Dendritic cell treated with granulocyte-macrophage colony-stimulating factor and Interleukin-4, amounts not matched to agents 40 ng/mL and 50 ng/mL, for 4 days (primary cell): Measurements from ENCODE around the gene NBR1.
"Not testable (repeated sequence)": the region's sequence is repeated elsewhere in the genome, so short reads cannot be mapped to it uniquely, and the experiment has no call there.

Experiments used
- H3K27ac Mint-ChIP-seq: one replicate; pipeline ENCODE4 v1.8.0; 2022; ENCODE audit warnings: mild to moderate bottlenecking, mixed read lengths
- H3K27me3 Mint-ChIP-seq: one replicate; pipeline ENCODE4 v1.8.0; 2022; ENCODE audit warnings: mild to moderate bottlenecking, mixed read lengths
- H3K36me3 Mint-ChIP-seq: one replicate; pipeline ENCODE4 v1.8.0; 2022; ENCODE audit warnings: low read depth, mixed read lengths
- H3K4me1 Mint-ChIP-seq: one replicate; pipeline ENCODE4 v1.8.0; 2022; ENCODE audit warnings: low read depth, mixed read lengths
- H3K4me3 Mint-ChIP-seq: one replicate; pipeline ENCODE4 v1.8.0; 2022; ENCODE audit warnings: mild to moderate bottlenecking, moderate library complexity, mixed read lengths
- H3K9me3 Mint-ChIP-seq: one replicate; pipeline ENCODE4 v1.8.0; 2022; ENCODE audit warnings: mixed read lengths
- intact Hi-C: fragments of 100-400 bp; cut with micrococcal nuclease; formaldehyde crosslinking; loops from one replicate; pipeline ENCODE4 v1.15.0; 2022

Gene NBR1

GRCh38 chr17:43138531-43138930 lies 32.5 kb upstream of the NBR1 start:
- intact Hi-C loops = loop anchor here (10.0 kb wide), 1 partner anchor 54 kb away; no protein-coding TSS in a partner anchor
- peaks cover 37% of the 10 kb centered on the region for H3K36me3 Mint-ChIP-seq
- peaks cover 26% of the 10 kb centered on the region for H3K4me1 Mint-ChIP-seq
- H3K9me3 Mint-ChIP-seq, H3K4me3 Mint-ChIP-seq, H3K27ac Mint-ChIP-seq, H3K27me3 Mint-ChIP-seq: not testable (repeated sequence)

DNA sequence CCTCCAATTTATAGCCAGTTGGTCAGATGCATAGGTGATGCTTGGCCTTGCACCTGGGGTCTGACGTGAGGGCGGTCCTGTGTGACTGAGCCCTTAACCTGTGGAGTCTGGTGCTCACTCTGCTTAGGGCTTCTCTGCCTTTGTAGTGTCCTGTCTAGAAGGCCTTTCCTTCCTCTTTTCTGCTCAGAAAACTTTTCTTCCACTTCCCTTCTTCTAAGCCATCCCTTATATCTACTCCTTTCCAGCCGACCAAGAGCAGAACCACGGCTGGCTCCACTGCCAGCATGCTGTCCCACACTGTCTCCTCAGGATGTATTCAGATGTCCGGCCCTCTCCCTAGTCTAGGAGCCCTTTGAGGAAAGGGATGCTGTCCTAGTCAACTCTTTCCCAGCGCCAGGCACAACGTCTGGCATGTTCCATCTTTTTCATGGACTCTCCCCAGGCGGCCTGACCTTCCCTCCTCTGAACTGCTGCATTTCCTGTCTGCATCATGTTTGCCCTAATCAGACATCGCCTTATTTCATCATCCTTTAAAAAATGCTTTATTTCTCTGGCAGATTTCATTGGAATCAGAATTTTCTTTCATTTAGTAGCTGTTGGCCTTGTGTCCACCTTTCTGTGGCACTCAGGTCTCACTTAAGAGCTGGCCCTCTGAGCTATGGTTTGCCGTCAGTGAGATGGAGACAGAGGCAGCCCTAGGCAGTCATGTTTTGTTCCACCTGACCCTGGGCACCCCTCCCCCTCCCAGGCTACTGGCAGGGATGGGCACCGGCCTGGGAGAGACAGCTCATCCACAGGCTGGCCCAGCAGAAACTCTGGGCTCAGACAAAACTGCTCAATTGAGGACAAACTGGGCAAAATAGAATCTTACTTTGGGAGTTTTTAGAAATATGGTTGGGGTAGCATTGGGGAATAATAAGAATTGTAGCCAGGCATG lies 30.4 kb upstream of the NBR1 start:
- H3K9me3 Mint-ChIP-seq = no peaks in the 10 kb centered on the region
- intact Hi-C loops = no loop called here
- no peak overlapping the region for H3K27ac Mint-ChIP-seq

DNA sequence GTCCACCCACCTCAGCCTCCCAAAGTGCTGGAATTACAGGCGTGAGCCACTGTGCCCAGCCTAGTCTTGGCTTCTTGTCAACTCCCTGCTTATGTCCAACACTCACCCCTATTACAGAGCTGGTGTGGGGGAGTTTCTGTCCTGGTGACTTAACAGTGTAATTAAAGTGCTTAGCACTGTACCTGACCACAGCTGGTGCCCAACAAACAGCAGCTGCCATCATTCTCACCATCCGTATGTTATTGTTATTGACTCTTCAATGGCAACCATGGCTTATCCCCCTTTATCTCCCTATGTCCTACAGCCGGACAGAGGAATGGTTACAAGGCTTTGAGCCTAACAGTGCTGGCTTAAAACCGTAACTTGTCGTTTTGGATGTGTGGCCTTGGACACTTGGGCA lies 28.9 kb upstream of the NBR1 start:
- intact Hi-C loops = no loop called here
- H3K9me3 Mint-ChIP-seq = no peaks in the 10 kb centered on the region

More for the DNA sequence above, 30.4 kb upstream of the NBR1 start:
- Mint-ChIP-seq H3K4me3 (no peak overlapping the region), H3K27me3 (no peaks in the 10 kb centered on the region), H3K4me1 (peaks cover 16% of the 10 kb centered on the region), H3K36me3 (peaks cover 29% of the 10 kb centered on the region)

GRCh38 chr17:43143201-43143600 lies 27.8 kb upstream of the NBR1 start:
- peaks cover 16% of the 10 kb centered on the region for H3K4me1 Mint-ChIP-seq
- H3K4me3 Mint-ChIP-seq = no peak overlapping the region
- no peak overlapping the region for H3K27ac Mint-ChIP-seq
- no peaks in the 10 kb centered on the region for H3K27me3 Mint-ChIP-seq
- no peaks in the 10 kb centered on the region for H3K9me3 Mint-ChIP-seq
- H3K36me3 Mint-ChIP-seq = peaks cover 40% of the 10 kb centered on the region
- intact Hi-C loops = no loop called here

More for the DNA sequence above, 28.9 kb upstream of the NBR1 start:
- Mint-ChIP-seq H3K27me3 (no peaks in the 10 kb centered on the region), H3K27ac (no peak overlapping the region), H3K4me3 (no peak overlapping the region), H3K36me3 (peaks cover 34% of the 10 kb centered on the region), H3K4me1 (peaks cover 16% of the 10 kb centered on the region)

GRCh38 chr17:43146649-43147048 lies 24.4 kb upstream of the NBR1 start:
- Mint-ChIP-seq H3K9me3 (no peaks in the 10 kb centered on the region), H3K4me1 (no peaks in the 10 kb centered on the region), H3K4me3 (no peak overlapping the region), H3K36me3 (peaks cover 47% of the 10 kb centered on the region), H3K27me3 (no peaks in the 10 kb centered on the region), H3K27ac (no peak overlapping the region)
- intact Hi-C loops = no loop called here

DNA sequence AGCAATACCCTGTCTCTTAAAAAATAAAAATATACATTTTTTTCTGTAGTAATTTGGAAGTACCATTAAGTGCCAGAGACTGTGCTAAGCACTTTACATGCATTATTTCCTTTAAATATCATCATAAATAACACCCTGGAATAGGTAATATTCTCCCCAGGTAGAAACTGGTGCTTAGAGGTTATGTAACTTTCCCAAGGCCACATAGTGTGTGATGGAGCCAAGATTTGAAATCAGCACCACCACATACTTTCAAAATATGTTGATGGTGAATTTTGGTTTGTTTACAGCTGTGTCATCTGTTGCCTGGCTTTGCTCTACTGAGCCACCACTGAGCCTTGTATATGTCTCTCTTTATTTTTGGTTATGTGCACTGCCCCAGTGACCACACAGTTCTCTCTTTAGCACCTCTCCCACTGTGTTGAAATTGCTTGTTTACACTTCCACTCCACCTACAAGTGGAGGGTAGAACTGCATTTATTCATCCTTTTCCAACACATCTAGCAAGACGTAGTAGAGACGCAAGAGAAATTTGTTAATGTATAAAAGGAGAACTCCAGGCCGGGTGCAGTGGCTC lies 19.0 kb upstream of the NBR1 start:
- peaks cover 42% of the 10 kb centered on the region for H3K36me3 Mint-ChIP-seq
- intact Hi-C loops = no loop called here
- no peaks in the 10 kb centered on the region for H3K27me3 Mint-ChIP-seq
- no peaks in the 10 kb centered on the region for H3K4me1 Mint-ChIP-seq
- H3K4me3 Mint-ChIP-seq = no peak overlapping the region
- H3K27ac Mint-ChIP-seq = no peak overlapping the region
- peaks cover 12% of the 10 kb centered on the region for H3K9me3 Mint-ChIP-seq

GRCh38 chr17:43153197-43153835 lies 17.7 kb upstream of the NBR1 start:
- Mint-ChIP-seq H3K36me3 (peaks cover 39% of the 10 kb centered on the region), H3K9me3 (peaks cover 12% of the 10 kb centered on the region)
- H3K27me3 Mint-ChIP-seq, H3K4me1 Mint-ChIP-seq, H3K4me3 Mint-ChIP-seq, intact Hi-C loops, H3K27ac Mint-ChIP-seq: not testable (repeated sequence)

DNA sequence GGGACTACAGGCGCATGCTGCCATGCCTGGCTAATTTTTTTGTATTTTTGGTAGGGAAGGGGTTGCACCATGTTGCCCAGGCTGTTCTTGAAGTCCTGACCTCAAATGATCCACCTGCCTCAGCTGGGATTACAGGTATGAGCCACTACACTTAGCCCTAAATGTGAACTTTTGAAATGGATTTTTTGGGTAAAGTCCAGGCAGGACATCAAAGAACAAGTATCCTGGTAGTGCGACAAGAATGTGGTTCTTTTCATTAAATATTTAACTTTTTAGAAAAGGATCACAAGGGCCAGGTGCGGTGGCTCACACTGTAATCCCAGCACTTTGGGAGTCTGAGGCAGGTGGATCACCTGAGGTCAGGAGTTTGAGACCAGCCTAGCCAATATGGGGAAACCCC lies 15.3 kb upstream of the NBR1 start:
- H3K9me3 Mint-ChIP-seq = peaks cover 12% of the 10 kb centered on the region
- H3K36me3 Mint-ChIP-seq = peaks cover 31% of the 10 kb centered on the region
- intact Hi-C loops = no loop called here
- no peaks in the 10 kb centered on the region for H3K27me3 Mint-ChIP-seq
- no peak overlapping the region for H3K27ac Mint-ChIP-seq
- H3K4me3 Mint-ChIP-seq = no peak overlapping the region
- no peaks in the 10 kb centered on the region for H3K4me1 Mint-ChIP-seq

- H3K27me3 Mint-ChIP-seq, intact Hi-C loops, H3K9me3 Mint-ChIP-seq, H3K4me1 Mint-ChIP-seq, H3K27ac Mint-ChIP-seq, H3K4me3 Mint-ChIP-seq: not testable (repeated sequence)
- H3K36me3 Mint-ChIP-seq = peaks cover 25% of the 10 kb centered on the region
These were observed 11.8 kb upstream of the NBR1 start for GRCh38 chr17:43159232-43159631.

GRCh38 chr17:43159957-43160356 lies 11.1 kb upstream of the NBR1 start:
- H3K9me3 Mint-ChIP-seq, intact Hi-C loops, H3K27me3 Mint-ChIP-seq, H3K4me3 Mint-ChIP-seq, H3K4me1 Mint-ChIP-seq, H3K27ac Mint-ChIP-seq: not testable (repeated sequence)
- peaks cover 30% of the 10 kb centered on the region for H3K36me3 Mint-ChIP-seq

- intact Hi-C loops, H3K9me3 Mint-ChIP-seq, H3K27me3 Mint-ChIP-seq, H3K4me1 Mint-ChIP-seq, H3K4me3 Mint-ChIP-seq: not testable (repeated sequence)
- peaks cover 27% of the 10 kb centered on the region for H3K36me3 Mint-ChIP-seq
- H3K27ac Mint-ChIP-seq = peak overlapping the region; percentile 0
These were observed 5.0 kb upstream of the NBR1 start for GRCh38 chr17:43165971-43166370.

- Mint-ChIP-seq H3K27ac (no peak overlapping the region), H3K36me3 (peaks cover 16% of the 10 kb centered on the region), H3K4me1 (peaks cover 14% of the 10 kb centered on the region), H3K27me3 (no peaks in the 10 kb centered on the region), H3K9me3 (no peaks in the 10 kb centered on the region), H3K4me3 (no peak overlapping the region)
- intact Hi-C loops = loop anchor here (1.0 to 2.0 kb wide), 2 partner anchors 44 to 145 kb away; partner anchors contain the start of genes BRCA1 and RND2
These were observed 1.4 kb upstream of the NBR1 start for GRCh38 chr17:43169561-43170139.

DNA sequence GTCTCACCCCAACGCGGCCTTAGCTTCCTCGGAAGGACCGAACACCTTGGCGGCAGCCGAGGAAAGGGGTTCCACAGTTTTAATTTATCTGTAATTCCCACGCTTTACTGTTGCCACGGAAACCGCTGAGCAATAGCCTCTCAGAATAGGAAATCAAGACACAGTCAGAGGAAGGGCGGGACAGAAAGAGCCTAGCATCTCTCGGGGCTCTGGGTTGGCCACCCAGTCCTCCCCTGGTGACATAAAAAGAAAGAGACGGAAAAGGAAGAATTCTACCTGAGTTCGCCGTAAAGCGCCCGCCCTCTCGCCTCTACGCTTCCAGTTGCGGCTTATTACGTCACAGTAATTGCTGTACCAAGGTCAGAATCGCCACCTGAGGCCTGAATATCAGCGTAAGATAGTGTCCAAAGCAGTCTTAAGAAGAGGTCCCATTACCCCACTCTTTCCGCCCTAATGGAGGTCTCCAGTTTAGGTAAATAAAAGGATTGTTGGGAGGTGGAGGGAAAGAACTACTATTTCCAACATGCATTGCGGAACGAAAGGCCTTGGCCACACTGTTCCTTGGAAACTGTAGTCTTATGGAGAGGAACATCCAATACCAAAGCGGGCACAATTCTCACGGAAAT lies 761 bp upstream of the NBR1 start:
- H3K4me3 Mint-ChIP-seq = no peak overlapping the region
- H3K27me3 Mint-ChIP-seq = no peaks in the 10 kb centered on the region
- peaks cover 17% of the 10 kb centered on the region for H3K4me1 Mint-ChIP-seq
- intact Hi-C loops = loop anchor here (1.0 kb wide), 1 partner anchor 45 kb away; the partner anchor contains the start of gene BRCA1
- no peaks in the 10 kb centered on the region for H3K9me3 Mint-ChIP-seq
- H3K36me3 Mint-ChIP-seq = peaks cover 19% of the 10 kb centered on the region
- no peak overlapping the region for H3K27ac Mint-ChIP-seq
